KOPT-K1 (cell line): ENCODE measurements around the gene RBPJL.

ENCODE experiments used
- H3K27ac ChIP-seq: fragments of 200-600 bp; sonication (generic); 2 replicates; pipeline ENCODE4 v1.5.1; 2016; ENCODE audit warnings: antibody characterized with exemption, mild to moderate bottlenecking, low read depth, low read length; ENCODE audit not compliant: poor library complexity, severe bottlenecking
- H3K36me3 ChIP-seq: fragments of 200-600 bp; sonication (generic); 2 replicates; pipeline ENCODE4 v1.5.1; 2017; ENCODE audit warnings: antibody characterized with exemption, mild to moderate bottlenecking, low read length, moderate library complexity; ENCODE audit not compliant: insufficient read depth
- H3K9me3 ChIP-seq: fragments of 200-600 bp; sonication (generic); 2 replicates; pipeline ENCODE4 v1.5.1; 2017; ENCODE audit warnings: antibody characterized with exemption, low read length, mild to moderate bottlenecking; ENCODE audit not compliant: insufficient read depth, poor library complexity, severe bottlenecking

Gene RBPJL

GRCh38 chr20:45305262-45305661 lies 1.4 kb upstream of the RBPJL start:
- no peaks in the 10 kb centered on the region for H3K36me3 ChIP-seq
- no peak overlapping the region for H3K27ac ChIP-seq
- H3K9me3 ChIP-seq, result no peaks in the 10 kb centered on the region

- no peaks in the 10 kb centered on the region for H3K36me3 ChIP-seq
- H3K27ac ChIP-seq, result no peak overlapping the region
These were observed 518 bp downstream of the RBPJL start for GRCh38 chr20:45307076-45307640.

GRCh38 chr20:45308117-45308778 lies 1.6 kb downstream of the RBPJL start, which contains the start of gene MATN4:
Gene MATN4, minus strand, starts transcription at chr20:45308299. Its CDS starts 2,717 bp downstream, at chr20:45305582.
- Histone ChIP-seq H3K36me3 (no peaks in the 10 kb centered on the region), H3K27ac (no peak within 1 kb of the TSS), H3K9me3 (no peaks in the 10 kb centered on the region)

More at GRCh38 chr20:45307076-45307640, 518 bp downstream of the RBPJL start:
- H3K9me3 ChIP-seq, result no peaks in the 10 kb centered on the region

- Histone ChIP-seq H3K9me3 (no peaks in the 10 kb centered on the region), H3K36me3 (no peaks in the 10 kb centered on the region)
These were observed 2.4 kb downstream of the RBPJL start for GRCh38 chr20:45309075-45309474.

GRCh38 chr20:45311589-45312211 lies 5.1 kb downstream of the RBPJL start:
- H3K27ac ChIP-seq, result no peak overlapping the region
- no peaks in the 10 kb centered on the region for H3K9me3 ChIP-seq
- no peaks in the 10 kb centered on the region for H3K36me3 ChIP-seq

More at GRCh38 chr20:45309075-45309474, 2.4 kb downstream of the RBPJL start:
- no peak overlapping the region for H3K27ac ChIP-seq

GRCh38 chr20:45312241-45312640 lies 5.6 kb downstream of the RBPJL start:
- Histone ChIP-seq H3K27ac (no peak overlapping the region), H3K9me3 (no peaks in the 10 kb centered on the region), H3K36me3 (no peaks in the 10 kb centered on the region)

GRCh38 chr20:45313065-45313695 lies 6.5 kb downstream of the RBPJL start:
- Histone ChIP-seq H3K9me3 (no peaks in the 10 kb centered on the region), H3K27ac (no peak overlapping the region), H3K36me3 (no peaks in the 10 kb centered on the region)

GRCh38 chr20:45313943-45314342 lies 7.3 kb downstream of the RBPJL start:
- H3K36me3 ChIP-seq, result no peaks in the 10 kb centered on the region
- H3K9me3 ChIP-seq, result no peaks in the 10 kb centered on the region
- no peak overlapping the region for H3K27ac ChIP-seq

- Histone ChIP-seq H3K27ac (no peak overlapping the region), H3K9me3 (no peaks in the 10 kb centered on the region)
These were observed 9.0 kb downstream of the RBPJL start for GRCh38 chr20:45315672-45316071.

GRCh38 chr20:45316150-45317080 lies 9.8 kb downstream of the RBPJL start:
- Histone ChIP-seq H3K27ac (no peak overlapping the region), H3K9me3 (no peaks in the 10 kb centered on the region), H3K36me3 (no peaks in the 10 kb centered on the region)

More at GRCh38 chr20:45315672-45316071, 9.0 kb downstream of the RBPJL start:
- no peaks in the 10 kb centered on the region for H3K36me3 ChIP-seq

- Histone ChIP-seq H3K9me3 (no peaks in the 10 kb centered on the region), H3K36me3 (no peaks in the 10 kb centered on the region), H3K27ac (no peak overlapping the region)
These were observed 11.2 kb downstream of the RBPJL start for GRCh38 chr20:45317826-45318225.

GRCh38 chr20:45318386-45318939 lies 11.8 kb downstream of the RBPJL start:
- H3K27ac ChIP-seq, result peak overlapping the region; percentile 26
- no peaks in the 10 kb centered on the region for H3K36me3 ChIP-seq

GRCh38 chr20:45318948-45319347 lies 12.3 kb downstream of the RBPJL start:
- Histone ChIP-seq H3K27ac (peak overlapping the region; percentile 26), H3K36me3 (no peaks in the 10 kb centered on the region), H3K9me3 (no peaks in the 10 kb centered on the region)

More at GRCh38 chr20:45318386-45318939, 11.8 kb downstream of the RBPJL start:
- H3K9me3 ChIP-seq, result no peaks in the 10 kb centered on the region

- Histone ChIP-seq H3K36me3 (no peaks in the 10 kb centered on the region), H3K27ac (no peak overlapping the region), H3K9me3 (no peaks in the 10 kb centered on the region)
These were observed 14.4 kb downstream of the RBPJL start for GRCh38 chr20:45320948-45321595.
